HepG2 (cell line): Measurements from ENCODE around the gene GRIK4. TPM values are rescaled to one million over a fixed set of nuclear protein-coding genes. Genes with fewer than 3 reads are reported as not detected.

ENCODE experiments used
- ATAC-seq: fragments of 200-7000 bp; cut with Tn5 transposase; 3 replicates; pipeline ENCODE4 v1.9.1; 2020; ENCODE audit warnings: mild to moderate bottlenecking, moderate library complexity
- BruUV-seq: library from RNA; stranded (reverse); fragments of 400-500 nt; replicated peaks from 2 replicates; lab custom pipeline; 2021; lab: Mats Ljungman, UMichigan
- CTCF ChIA-PET: fragments of 300-600 bp; formaldehyde crosslinking; extraction: SDS; loops from one replicate; lab custom pipeline; 2021; ENCODE audit warnings: low total read pairs, inconsistent platforms, low intra/inter-chr PET ratio; lab: Yijun Ruan, JAX
- POLR2A ChIA-PET: fragments of 350-600 bp; sonication (Branson Sonifier 250); formaldehyde crosslinking; loops from one replicate; lab custom pipeline; 2020; ENCODE audit warnings: antibody characterized with exemption, inconsistent platforms; lab: Yijun Ruan, JAX
- DNase-seq: peaks from one replicate; pipeline ENCODE4 v3.0.0-alpha.2; 2015; ENCODE audit warnings: low spot score
- FAIRE-seq: peaks from 3 replicates; lab custom pipeline; 2011; peaks lifted over from hg19 to GRCh38; lab: Jason Lieb, UNC
- H2AFZ ChIP-seq: one replicate; pipeline ENCODE4 v1.6.1; 2011; ENCODE audit warnings: low read length, inconsistent platforms
- H3K27ac ChIP-seq: fragments of 300-600 bp; 3 replicates; pipeline ENCODE4 v1.8.0; 2011; ENCODE audit warnings: mixed run types, mild to moderate bottlenecking, mixed read lengths, low read length, inconsistent platforms; ENCODE audit not compliant: insufficient read depth; ENCODE audit errors: extremely low read length
- H3K27me3 ChIP-seq, 2 experiments: fragments of 200-600 bp in 1 of 2; 2 replicates in 1 of 2; 3 replicates in 1 of 2; pipeline versions ENCODE4 v1.6.0 to v1.8.0; 2011; ENCODE audit warnings: low read length in 2 of 2, mild to moderate bottlenecking in 2 of 2, moderate library complexity in 2 of 2, inconsistent platforms in 1 of 2; ENCODE audit not compliant: insufficient read depth in 2 of 2, control insufficient read depth in 1 of 2
- H3K36me3 ChIP-seq, 2 experiments: fragments of 200-600 bp in 1 of 2; replicated peaks in 1 of 2; 2 replicates in 1 of 2; 3 replicates in 1 of 2; pipeline versions ENCODE4 v1.5.1 to v1.8.0; 2011; ENCODE audit warnings: low read length in 2 of 2, inconsistent platforms in 1 of 2; ENCODE audit not compliant: insufficient read depth in 2 of 2, control insufficient read depth in 1 of 2
- H3K4me1 ChIP-seq: 2 replicates; pipeline ENCODE4 v1.5.1; 2012; ENCODE audit warnings: low read length, inconsistent platforms; ENCODE audit not compliant: insufficient read depth
- H3K4me2 ChIP-seq: 2 replicates; pipeline ENCODE4 v1.6.0; 2011; ENCODE audit warnings: low read depth, low read length, inconsistent platforms
- H3K4me3 ChIP-seq, 3 experiments: fragments of 200-600 bp in 1 of 3; sonication (generic), shearing (Covaris generic) in 1 of 3; replicated peaks in 1 of 3; 2 replicates each; pipeline ENCODE4 v1.5.1; 2011 to 2016; ENCODE audit warnings: low read length in 3 of 3, inconsistent platforms in 2 of 3, low read depth in 2 of 3, mild to moderate bottlenecking in 2 of 3, control low read depth in 1 of 3, mixed read lengths in 1 of 3; ENCODE audit not compliant: insufficient read depth in 1 of 3
- H3K79me2 ChIP-seq: one replicate; pipeline ENCODE4 v1.6.1; 2011; ENCODE audit warnings: low read length, inconsistent platforms; ENCODE audit not compliant: insufficient read depth
- H3K9ac ChIP-seq: 2 replicates; pipeline ENCODE4 v1.6.0; 2011; ENCODE audit warnings: mild to moderate bottlenecking, low read depth, low read length, inconsistent platforms; ENCODE audit not compliant: insufficient read depth
- H3K9me3 ChIP-seq: 2 replicates; pipeline ENCODE4 v1.5.1; 2012; ENCODE audit warnings: mild to moderate bottlenecking, low read length
- H4K20me1 ChIP-seq: 2 replicates; pipeline ENCODE4 v1.6.0; 2011; ENCODE audit warnings: inconsistent platforms, mild to moderate bottlenecking, low read length, moderate library complexity; ENCODE audit not compliant: insufficient read depth
- AFF4 ChIP-seq: sonication (generic); formaldehyde crosslinking; IDR thresholded peaks from 2 replicates; pipeline ENCODE4 v1.4.0; 2020; ENCODE audit warnings: missing genetic modification reagents
- ATRX ChIP-seq: sonication (generic); formaldehyde crosslinking; IDR thresholded peaks from 2 replicates; pipeline ENCODE4 v1.4.0; 2020; ENCODE audit warnings: missing genetic modification reagents, borderline replicate concordance
- IRF9 ChIP-seq: sonication (generic); formaldehyde crosslinking; IDR thresholded peaks from 2 replicates; pipeline ENCODE4 v1.8.0; 2022; ENCODE audit warnings: missing genetic modification reagents, mild to moderate bottlenecking, borderline replicate concordance
- NFE2L2 ChIP-seq: fragments of 150-350 bp; IDR thresholded peaks from 2 replicates; pipeline ENCODE4 v1.6.1; 2014; ENCODE audit warnings: low read length
- NFKB2 ChIP-seq: sonication (generic); formaldehyde crosslinking; IDR thresholded peaks from 2 replicates; pipeline ENCODE4 v1.4.0; 2020; ENCODE audit warnings: missing genetic modification reagents, borderline replicate concordance
- POLR2AphosphoS2 ChIP-seq: IDR thresholded peaks from 2 replicates; pipeline ENCODE4 v1.6.1; 2011; ENCODE audit warnings: low read depth, low read length, improper control_type of control experiment
- RCOR2 ChIP-seq: IDR thresholded peaks from 2 replicates; pipeline ENCODE4 v1.6.1; 2016; ENCODE audit warnings: missing biosample characterization, missing genetic modification reagents
- ZNF224 ChIP-seq: sonication (generic); formaldehyde crosslinking; IDR thresholded peaks from 2 replicates; pipeline ENCODE4 v1.5.0; 2020; ENCODE audit warnings: mild to moderate bottlenecking, missing genetic modification reagents
- ZNF501 ChIP-seq: sonication (generic); formaldehyde crosslinking; IDR thresholded peaks from 2 replicates; pipeline ENCODE4 v1.5.1; 2020; ENCODE audit warnings: mild to moderate bottlenecking, moderate library complexity, missing genetic modification reagents
- ZNF703 ChIP-seq: sonication (generic); formaldehyde crosslinking; IDR thresholded peaks from 2 replicates; pipeline ENCODE4 v1.5.1; 2020; ENCODE audit warnings: missing genetic modification reagents, mild to moderate bottlenecking, moderate library complexity, borderline replicate concordance
- ZSCAN12 ChIP-seq: sonication (generic); formaldehyde crosslinking; IDR thresholded peaks from 2 replicates; pipeline ENCODE4 v1.9.0; 2021; ENCODE audit warnings: mild to moderate bottlenecking, missing genetic modification reagents
- WGBS: methylation state at CpG from one replicate; pipeline ENCODE4 v1.1.6; 2017; ENCODE audit warnings: low lambda C conversion rate; 5-methylcytosine and 5-hydroxymethylcytosine counted together
- in situ Hi-C: cut with HindIII; loops from 2 replicates; pipeline ENCODE4 v1.10.0; 2017; ENCODE audit warnings: low pct_unique_long_range_greater_than_20kb; ENCODE audit not compliant: extremely low pct_ligation_motif_present
- intact Hi-C: fragments of 100-400 bp; cut with micrococcal nuclease; formaldehyde crosslinking; loops from one replicate; pipeline ENCODE4 v1.10.0; 2022; ENCODE audit not compliant: unreplicated experiment
- polyA plus RNA-seq, 8 experiments: library from polyadenylated mRNA; depleted of rRNA in 3 of 8; stranded (reverse) in 7 of 8; unstranded in 1 of 8; fragments of >200 nt; fragmentation: Illumina TruSeq in 4 of 8; extraction: Trizol in 4 of 8; gene quantifications; 2 replicates each; pipeline versions ENCODE4 v1.2.1 to v1.2.3, GENCODE V29; 2011 to 2016; ENCODE audit warnings: low read depth in 4 of 8, missing spikeins in 1 of 8, mixed read lengths in 1 of 8; ENCODE audit not compliant: insufficient read depth in 1 of 8
- total RNA-seq, 5 experiments: library from RNA; depleted of rRNA; stranded (reverse); fragments of >200 nt; fragmentation: Illumina TruSeq; extraction: Trizol; gene quantifications; 2 replicates each; pipeline ENCODE4 v1.2.3, GENCODE V29; 2016; ENCODE audit warnings: low read depth in 1 of 5

GRIK4 gene
- total and polyA plus RNA-seq, 2 of the 13 experiments (the other 11 are each of a cell fraction or from before 2014, with no cell fraction given), result 0.04 to 0.07 TPM

- TF ChIP-seq AFF4 (CRISPR knock-in tag) (no peak), RCOR2 (CRISPR knock-in tag) (no peak), POLR2AphosphoS2 (no peak), NFKB2 (CRISPR knock-in tag) (no peak), ZNF501 (CRISPR knock-in tag) (no peak), ZNF224 (no peak)
- TF ChIP-seq, all 625 proteins: peak for 0
Measured at GRCh38 chr11:120635136-120635810, 123.7 kb downstream of the GRIK4 start (continued).

- no peak overlapping the region for H2AFZ ChIP-seq
- ATAC-seq (no peak), FAIRE-seq (no peak), DNase-seq (no peak)
- BruUV-seq, result no TSS peak
- TF ChIP-seq IRF9 (CRISPR knock-in tag) (no peak), ATRX (no peak), NFE2L2 (no peak), ZNF703 (CRISPR knock-in tag) (no peak), ZSCAN12 (no peak)
- intact Hi-C loops (no loop called here), in situ Hi-C loops (no loop called here)
- H3K4me3 ChIP-seq, result no peak overlapping the region
- H4K20me1 ChIP-seq, result no peaks in the 10 kb centered on the region
- CTCF ChIA-PET, result no interaction called here
- H3K4me2 ChIP-seq, result no peak overlapping the region
- WGBS, result 43% methylated on average over 6 of the region's 6 CpGs
- H3K9ac ChIP-seq, result no peak overlapping the region
- H3K27me3 ChIP-seq, result no peaks in the 10 kb centered on the region; a peak in 1 of 5 replicates
- no peaks in the 10 kb centered on the region for H3K79me2 ChIP-seq
- H3K4me1 ChIP-seq, result no peaks in the 10 kb centered on the region
- H3K36me3 ChIP-seq, result no peaks in the 10 kb centered on the region
- H3K9me3 ChIP-seq, result no peaks in the 10 kb centered on the region
- POLR2A ChIA-PET, result no interaction called here
- H3K27ac ChIP-seq, result no peak overlapping the region
Measured at GRCh38 chr11:120637131-120637530, 125.6 kb downstream of the GRIK4 start.
